GM21723 (cell line): ENCODE measurements around the gene ACSL3.

Experiments
- ATAC-seq: cut with Tn5 transposase; IDR thresholded peaks from one replicate; pipeline ENCODE4 v1.9.1; 2021; ENCODE audit warnings: mild to moderate bottlenecking, moderate library complexity; ENCODE audit not compliant: unreplicated experiment

Gene ACSL3

DNA sequence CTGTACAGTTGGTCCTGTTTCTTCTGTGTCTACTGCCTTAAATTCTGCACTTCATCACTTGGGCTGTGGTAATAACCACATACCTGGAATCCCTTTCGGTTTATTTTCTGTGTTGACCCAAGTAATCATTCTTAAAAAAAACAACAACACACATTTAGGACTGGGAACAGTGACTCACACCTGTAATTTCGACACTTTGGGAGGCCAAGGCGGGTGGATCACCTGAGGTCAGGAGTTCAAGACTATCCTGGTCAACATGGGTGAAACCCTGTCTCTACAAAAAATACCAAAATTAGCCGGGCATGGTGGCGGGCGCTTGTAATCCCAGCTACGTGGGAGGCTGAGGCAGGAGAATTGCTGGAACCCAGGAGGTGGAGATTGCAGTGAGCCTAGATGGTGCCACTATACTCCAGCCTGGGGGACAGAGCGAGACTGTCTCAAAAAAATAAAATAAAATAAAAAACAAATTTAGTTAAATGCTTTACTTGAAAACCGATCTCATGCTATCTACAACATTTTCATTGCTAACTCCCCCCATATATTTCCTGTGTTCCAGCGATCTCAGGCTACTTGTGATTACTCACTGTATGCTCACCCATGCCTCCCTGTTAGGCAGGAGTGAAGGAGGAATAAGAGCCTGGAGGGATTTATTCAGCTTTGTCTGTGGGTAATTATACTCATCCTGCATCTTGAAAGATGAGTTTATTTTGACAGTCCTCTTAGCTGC lies 18.2 kb downstream of the ACSL3 start:
- ATAC-seq: no peak

DNA sequence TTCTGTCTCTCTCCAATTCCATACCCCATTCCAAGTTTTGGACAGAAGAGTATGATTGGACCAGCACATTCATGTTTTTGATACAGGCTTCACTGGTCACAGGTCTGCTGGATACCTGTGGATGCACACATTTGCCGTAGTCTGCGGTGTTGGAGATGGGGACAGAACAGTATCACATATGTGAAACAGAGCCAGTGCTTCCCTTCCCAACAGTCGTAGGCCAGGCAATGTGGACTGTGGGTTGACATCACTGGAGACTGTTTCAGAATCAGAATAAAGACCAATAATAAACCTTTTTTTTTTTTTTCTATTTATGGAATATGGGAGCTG lies 18.7 kb downstream of the ACSL3 start:
- no peak for ATAC-seq

DNA sequence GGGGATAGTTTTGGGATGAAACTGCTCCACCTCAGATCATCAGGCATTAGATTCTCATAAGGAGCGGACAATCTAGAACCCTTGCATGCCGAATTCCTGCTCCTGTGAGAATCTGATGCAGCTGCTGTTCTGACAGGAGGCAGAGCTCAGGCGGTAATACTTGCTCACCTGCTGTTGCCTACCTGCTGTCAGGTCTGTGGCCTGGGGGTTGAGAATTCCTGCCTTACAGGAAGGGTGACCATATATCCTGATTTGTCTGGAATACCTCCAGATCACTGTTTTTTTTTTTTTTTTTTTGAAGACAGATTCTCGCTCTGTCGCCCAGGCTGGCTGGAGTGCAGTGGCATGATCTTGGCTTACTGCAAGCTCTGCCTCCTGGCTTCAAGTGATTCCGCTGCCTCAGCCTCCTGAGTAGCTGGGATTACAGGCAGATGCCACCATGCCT lies 21.7 kb downstream of the ACSL3 start:
- no peak for ATAC-seq

DNA sequence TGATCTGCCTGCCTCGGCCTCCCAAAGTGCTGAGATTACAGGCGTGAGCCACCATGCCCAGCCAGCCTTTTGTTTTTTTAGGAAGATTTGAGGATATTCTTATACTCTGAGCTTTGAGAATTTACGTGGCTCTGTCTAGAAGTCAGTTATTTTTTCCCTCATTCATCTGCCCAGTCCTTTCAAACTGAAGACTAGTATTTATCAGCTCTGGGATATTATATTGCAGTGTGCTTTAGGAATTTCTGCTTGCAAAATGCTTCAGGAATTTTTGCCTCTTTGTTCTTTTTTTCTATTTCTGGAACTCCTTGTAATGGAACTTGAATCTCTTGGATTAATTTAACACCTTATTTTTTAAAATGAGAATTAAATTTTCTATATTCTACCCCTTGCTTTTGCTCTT lies 22.6 kb downstream of the ACSL3 start:
- no peak for ATAC-seq

DNA sequence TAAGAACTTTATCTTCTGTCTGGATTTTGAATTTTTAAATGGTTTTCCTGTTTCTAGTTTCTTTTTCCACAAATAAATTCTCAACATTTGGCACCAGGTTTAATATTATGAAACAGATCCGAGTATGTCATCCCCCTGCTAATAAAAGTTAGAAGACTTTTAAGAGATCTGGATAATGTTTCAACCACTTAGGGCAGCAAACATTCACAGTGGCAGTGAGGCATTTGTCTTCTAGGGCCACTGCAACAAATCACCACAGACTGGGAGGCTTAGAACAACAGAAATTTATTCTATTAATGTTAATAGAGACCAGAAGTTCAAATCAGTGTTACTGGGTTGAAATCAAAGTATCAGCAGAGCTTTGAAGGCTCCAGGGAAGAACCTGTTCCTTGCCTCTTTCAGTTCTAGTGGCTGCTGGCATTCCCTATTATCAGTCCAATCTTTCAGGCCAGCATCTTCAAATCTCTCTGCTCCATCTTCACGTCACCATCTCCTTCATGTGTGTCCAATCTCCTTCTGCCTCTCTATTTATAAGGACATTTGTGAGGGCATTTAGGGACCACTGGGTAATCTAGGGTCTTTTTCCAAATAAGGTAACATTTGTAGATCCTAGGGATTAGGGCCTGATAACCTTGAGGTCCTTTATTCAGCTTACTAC lies 23.4 kb downstream of the ACSL3 start:
- ATAC-seq: no peak

DNA sequence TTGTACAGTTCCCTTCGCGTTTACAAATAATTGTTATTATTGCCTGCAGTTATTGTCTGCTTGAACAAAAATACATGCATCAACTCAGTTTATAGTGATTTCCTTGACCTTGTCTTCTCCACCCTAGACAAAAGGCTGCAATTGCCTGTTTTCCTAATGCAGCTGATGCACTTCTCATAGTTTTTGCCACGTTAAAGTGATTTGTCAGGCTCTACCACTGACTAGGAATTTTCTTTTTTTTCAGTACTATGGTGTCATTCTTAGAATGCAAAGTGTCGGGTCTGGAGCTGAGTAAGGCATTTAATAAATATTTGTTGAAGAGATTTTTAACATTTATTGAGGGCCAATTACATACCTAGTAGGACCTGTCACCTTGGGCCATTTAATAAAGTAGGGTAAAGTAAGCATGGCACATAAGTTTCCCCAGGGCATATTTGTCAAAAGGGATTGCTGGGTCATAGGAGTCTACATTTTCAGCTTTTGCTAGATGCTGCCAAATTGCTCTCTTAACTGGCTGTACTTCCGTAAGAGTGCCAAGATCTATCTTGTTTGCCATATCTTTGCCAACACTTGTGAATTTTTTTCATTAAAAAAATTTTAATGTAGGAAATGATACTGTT lies 24.1 kb downstream of the ACSL3 start:
- no peak for ATAC-seq

DNA sequence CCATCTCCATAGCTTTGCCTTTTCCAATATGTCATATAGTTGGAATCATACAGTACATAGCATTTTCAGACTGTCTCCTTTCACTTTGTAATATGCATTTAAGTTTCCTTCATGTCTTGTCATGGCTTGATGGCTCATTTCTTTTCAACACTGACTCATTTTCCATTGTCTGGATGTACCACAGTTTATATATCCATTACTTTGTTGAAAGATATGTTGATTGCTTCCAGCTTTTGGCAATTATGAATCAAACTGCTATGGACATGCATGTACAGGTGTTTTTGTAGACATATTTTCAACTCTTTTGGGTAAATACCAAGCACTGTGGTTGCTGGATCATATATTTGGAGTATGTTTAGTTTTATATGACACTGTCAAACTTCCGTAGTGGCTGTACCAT lies 26.3 kb downstream of the ACSL3 start:
- ATAC-seq: no peak

DNA sequence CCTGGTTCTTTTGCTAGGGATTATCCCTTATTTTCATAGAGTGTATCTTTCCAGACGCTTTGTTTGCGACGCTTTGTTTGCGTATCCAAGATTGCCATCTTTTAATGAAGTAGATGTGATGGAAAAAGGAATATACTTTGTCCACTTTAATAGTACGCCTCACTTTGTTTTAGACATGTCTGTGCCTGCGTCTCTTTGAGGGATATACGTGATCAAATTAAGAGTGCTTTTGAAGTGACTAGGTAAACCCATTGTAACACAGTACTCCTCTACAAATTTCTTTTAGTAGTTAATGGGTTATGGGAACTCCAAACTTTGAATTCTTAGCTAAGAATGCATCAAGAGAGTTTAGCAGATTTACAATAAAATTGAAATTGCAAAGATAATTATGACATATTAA lies 27.9 kb downstream of the ACSL3 start:
- ATAC-seq: no peak

DNA sequence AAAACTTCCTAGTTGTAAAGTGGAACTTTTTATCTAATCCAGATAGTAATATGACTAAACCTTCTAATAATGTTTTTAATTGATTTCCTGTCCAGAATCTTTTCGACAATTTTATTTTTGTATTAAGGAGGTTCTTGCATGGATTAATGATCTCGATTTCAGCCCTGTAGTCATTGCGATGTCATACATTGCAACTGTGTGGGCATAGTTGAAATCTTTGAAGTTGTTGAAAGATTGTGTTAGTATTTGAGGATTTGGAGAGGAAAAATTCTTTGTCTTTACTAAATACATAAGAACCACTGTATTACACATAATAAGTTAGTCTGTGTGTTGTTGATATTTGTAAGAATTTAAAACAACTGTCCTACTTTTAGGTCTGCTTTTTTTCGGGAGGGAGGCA lies 31.1 kb downstream of the ACSL3 start:
- ATAC-seq: no peak

DNA sequence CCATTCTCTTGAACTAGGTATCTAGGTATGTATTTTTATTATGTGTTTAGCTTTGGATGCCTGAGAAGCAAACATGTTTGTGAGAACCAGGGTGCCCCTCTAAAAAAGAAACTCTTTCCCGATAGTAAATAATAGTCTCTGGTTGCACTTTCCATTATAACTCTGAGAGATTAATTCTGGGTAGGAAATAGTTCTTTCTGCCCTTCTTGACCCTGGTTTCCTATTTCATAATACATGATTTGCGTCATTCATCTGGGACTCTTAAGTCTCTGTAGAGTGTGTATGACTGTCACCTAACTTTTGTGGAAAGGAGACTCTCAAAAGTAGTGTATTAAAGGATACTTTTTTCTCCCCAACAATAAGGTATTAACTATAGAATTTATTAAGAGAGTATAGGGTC lies 31.5 kb downstream of the ACSL3 start:
- no peak for ATAC-seq

DNA sequence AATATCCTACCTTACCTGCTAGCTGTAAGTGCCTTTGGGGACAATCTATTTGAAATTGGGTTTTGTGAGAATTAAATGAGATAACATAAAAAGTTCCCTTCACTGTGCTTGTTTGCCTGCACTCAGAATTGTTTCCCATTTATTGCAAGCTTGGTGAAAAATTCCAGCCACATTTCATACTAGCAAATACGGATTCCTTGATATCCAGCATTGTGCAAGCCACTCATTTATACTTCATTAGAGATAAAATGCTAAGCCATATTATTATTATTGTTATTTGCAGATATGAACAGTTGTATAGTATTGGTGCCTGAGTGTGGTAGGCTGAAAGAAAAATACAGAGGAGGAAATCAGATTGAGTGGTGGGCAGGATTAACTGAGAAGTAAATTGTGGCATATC lies 31.9 kb downstream of the ACSL3 start:
- no peak for ATAC-seq

DNA sequence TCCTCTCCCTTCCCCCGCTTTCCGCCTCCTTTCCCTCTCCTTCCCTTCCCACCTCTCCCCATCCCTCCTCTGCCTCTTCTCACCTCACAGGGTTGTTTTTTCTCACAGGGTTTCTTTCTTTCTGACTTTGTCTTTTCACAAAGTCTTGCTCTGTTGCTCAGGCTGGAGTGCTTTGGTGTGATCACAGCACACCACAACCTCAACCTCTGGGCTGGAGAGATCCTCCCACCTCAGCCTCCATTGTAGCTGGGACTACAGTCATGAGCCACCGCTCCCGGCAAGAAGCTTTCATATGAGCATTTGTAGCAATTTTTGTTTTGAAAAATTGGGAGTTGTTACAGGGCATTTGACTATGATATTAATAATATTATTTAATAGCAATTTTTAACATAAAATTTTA lies 32.9 kb downstream of the ACSL3 start:
- no peak for ATAC-seq

DNA sequence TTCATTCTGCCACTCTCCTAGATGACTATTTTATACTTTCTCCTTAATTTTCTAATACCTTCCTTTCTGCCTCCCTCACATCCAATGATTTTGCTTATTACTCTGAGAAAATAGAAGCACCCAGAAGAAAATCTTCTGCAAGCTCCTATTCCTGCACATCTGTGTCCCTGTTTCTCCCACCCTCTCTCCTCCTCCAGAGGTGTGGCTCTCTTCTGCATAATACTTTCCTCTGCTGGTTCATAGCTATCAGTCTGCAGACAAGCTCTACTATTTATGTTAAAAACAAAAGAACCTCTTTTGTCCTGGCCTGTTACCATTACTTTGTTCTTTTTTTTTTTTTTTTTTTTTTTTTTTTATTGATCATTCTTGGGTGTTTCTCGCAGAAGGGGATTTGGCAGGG lies 34.3 kb downstream of the ACSL3 start:
- no peak for ATAC-seq

DNA sequence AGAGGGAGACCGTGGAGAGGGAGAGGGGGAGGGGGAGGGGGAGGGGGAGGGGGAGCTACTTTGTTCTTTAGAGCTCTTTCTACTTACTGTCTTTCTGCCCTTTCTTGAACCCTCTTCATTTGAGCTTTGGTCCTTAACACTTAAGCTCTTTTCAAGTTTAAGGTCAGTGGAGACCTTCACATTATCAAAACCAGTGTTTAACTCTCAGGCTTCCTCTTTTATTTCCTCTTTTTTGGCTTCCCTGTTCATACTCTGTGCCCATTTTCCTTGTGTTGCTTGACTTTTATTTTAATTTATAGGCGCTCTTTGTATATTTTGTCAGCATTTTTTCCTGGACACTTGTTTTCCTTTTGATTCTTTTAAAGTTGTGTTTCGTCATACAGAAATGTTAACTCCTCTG lies 37.1 kb downstream of the ACSL3 start:
- no peak for ATAC-seq

DNA sequence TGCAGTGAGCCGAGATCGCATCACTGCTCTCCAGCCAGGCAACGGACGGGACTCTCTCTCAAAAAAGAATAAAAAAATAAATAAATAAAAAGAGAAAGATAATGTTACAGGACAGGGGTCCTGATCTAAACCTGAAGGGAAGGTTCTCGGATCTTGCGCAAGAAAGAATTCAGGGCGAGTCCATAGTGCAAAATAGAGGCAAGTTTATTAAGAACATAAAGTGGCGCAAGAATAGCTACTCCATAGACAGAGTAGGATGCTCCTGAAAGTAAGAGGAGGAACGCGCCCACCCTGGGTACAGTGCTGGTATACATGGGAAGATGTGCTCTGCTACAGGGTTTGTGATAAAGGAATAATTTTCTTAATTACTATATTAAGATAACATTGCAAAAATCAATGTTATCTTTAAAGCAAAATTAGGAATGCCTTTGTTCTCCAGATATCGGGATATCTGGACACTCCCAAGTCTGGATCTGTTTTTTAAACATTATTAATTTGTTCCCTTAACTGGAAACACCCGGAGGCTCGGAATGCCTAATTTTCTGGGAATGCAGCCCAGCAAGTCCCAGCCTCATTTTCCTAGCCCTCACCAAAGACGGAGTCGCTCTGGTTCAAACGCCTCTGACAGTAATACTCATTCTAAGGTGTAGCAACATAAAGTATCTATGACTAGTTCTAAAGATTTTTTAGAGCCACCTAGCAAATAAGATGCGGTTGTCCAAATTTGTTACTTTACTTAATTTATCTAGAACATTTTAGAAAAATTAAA lies 38.8 kb downstream of the ACSL3 start:
- ATAC-seq: no peak

DNA sequence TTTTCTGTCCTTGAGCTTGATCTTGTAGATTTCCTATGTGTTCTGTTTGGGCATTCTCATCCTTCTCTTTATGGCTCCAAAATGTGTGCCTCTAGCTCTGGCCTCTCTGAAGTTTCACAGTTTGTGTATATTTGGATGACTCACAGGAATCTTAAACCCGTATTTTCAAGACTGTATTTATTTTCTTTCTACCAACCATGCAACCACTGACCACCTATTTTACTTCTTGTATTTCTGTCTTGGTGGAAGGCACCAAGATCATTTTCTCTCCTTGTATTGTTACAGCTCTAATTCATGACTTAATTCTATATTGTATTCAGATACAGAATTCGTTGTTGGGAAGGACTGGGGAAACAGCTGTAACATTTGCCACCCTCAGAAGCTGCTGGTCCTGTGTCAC lies 39.5 kb downstream of the ACSL3 start:
- ATAC-seq: no peak

DNA sequence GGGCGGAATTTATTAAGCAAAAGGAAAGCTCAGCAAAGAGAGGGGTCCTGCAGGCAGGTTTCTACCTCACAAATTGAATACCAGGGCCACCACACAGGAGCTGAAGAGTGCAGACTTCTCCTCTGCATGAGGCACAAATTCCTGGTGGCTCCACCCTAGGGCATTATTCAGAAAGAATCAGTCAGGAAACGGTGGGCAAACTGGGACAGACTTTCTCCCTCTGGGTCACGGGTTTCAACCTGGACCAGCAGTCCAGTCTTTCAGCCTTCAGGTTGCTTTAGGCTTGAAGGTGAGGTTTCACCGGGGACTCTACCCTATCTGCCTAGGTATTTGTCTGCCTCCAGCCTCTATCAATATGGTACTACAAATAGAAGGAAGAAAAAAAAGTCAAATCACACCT lies 41.8 kb downstream of the ACSL3 start:
- ATAC-seq: no peak

DNA sequence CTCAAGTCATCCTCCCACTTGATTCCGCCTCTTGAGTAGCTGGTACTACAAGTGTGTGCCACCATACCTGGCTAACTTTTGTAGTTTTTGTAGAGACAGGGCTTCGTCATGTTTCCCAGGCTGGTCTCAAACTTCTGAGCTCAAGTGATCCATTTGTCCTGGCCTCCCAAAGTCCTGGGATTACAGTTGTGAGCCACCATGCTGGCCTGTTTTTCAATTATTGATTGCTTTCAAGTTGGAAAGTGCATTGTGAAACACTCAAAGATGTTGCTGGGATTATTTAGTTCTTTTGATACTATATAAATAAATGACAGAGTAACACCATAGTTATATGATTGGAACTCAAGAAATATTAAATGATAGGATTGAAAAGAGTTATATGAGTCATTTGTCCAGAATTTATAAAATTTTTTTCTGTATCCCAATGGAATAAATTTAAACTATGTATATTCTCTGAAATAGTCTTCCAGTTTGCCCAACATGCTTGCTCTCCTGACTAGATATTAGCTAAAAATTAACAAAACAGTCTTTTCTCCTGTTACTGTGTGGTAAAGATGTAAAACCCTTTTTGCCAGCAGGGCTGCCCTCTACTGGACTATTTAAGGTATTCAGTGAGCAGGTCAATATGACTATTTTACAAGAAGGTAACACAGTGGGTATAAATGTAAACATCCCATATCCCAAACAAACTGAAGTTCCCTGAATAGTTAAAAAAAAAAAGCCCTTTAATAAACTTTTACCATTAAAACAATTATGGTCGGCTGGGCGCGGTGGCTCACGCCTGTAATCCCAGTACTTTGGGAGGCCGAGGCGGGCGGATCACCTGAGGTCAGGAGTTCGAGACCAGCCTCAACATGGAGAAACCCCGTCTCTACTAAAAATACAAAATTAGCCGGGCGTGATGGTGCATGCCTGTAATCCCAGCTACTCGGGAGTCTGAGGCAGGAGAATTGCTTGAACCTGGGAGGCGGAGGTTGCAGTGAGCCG lies 42.7 kb downstream of the ACSL3 start:
- peak; percentile 80 for ATAC-seq

DNA sequence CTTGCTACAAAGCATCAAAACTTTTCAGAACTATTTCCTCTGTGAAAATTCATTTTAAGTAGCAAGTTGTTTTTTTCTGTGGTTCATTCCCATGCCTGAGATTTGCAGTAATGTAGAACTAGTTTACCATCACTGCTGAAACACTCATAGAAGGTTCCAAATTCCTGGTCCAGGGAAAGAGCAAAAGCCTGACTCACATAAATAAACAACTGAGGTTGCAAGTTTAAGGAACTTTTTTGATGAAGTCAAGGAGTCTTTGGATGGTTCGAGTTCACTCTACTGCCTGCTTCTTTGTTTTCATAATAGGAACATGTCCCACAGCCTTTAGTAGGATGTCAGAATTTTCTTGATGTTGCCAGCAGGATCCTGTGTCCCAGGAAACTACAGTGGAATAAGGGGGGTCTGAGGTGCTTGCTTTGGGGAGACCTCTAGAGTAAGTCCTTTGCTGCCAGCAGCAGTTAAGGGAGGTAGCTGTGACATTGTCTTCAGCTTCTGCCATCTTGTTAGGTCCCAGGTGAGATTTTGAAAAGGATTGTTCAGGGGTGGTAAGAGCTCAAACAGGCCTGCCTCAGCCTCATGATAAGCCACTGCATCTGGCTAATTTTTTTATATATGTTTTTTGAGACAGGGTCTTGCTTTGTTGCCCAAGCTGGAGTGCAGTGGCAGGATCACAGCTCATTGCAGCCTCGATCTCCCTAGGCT lies 43.9 kb downstream of the ACSL3 start:
- no peak for ATAC-seq

DNA sequence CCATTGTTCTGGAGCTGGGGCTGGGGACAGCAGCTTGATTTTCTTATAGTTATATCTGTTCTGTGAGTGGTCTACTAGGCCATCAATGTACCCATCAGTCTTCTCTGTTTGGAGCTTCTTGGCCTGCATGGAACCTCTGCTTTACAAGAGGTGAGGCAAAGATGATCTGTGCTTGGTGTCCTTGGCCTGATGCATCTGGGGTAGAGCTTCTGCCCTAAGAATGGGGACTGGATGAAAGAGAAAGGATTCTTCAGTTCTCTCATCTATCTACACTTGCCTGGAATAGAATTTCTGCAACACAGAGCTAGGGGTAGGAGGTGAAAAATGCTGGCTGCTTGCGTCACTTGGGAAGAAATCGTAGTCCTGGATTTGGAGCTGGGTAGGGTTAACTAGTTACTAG lies 46.2 kb downstream of the ACSL3 start:
- no peak for ATAC-seq
